ENCODE results near the gene ARHGAP22. TPM values are rescaled to one million over a fixed set of nuclear protein-coding genes. Genes with fewer than 3 reads are reported as not detected.
"Not testable (repeated sequence)": the region's sequence is repeated elsewhere in the genome, so short reads cannot be mapped to it uniquely, and the experiment has no call there.

The ARHGAP22 gene
- total RNA-seq, 1 donor from 2014 or later, result 5.1 TPM

- Mint-ChIP-seq H3K27me3 (no peaks in the 10 kb centered on the region), H3K4me1 (ENCODE audit: unreplicated experiment) (no peaks in the 10 kb centered on the region), H3K4me3 (no peak overlapping the region), H3K9me3 (no peaks in the 10 kb centered on the region), H3K36me3 (peaks cover 23% of the 10 kb centered on the region), H3K27ac (no peak overlapping the region)
- no peak for DNase-seq (ENCODE audit: extremely low spot score, unreplicated experiment)
- no peak for TF ChIP-seq CTCF (conservative IDR thresholded peaks at IDR 0.05)
Measured at GRCh38 chr10:48429309-48429708, 175.6 kb downstream of the ARHGAP22 start.

DNA sequence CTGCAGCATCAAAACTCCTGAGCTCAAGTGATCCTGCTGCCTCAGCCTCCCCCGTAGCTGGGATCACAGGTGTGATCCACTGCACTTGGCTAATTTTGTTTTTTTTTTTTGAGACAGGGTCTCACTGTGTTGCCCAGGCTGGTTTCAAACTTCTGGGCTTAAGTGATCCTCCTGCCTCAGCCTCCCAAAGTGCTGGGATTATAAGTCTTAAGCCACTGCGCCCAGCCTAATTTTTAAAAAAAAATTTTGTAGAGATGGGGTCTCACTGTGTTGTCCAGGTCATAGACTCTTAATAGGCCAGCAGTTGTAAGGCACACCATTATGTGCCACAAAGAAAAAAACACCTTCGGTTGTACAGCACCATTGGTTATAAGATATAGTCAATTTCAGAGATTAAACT lies 176.0 kb downstream of the ARHGAP22 start:
- H3K4me3 Mint-ChIP-seq, result no peak overlapping the region
- H3K4me1 Mint-ChIP-seq (ENCODE audit: unreplicated experiment), result no peaks in the 10 kb centered on the region
- no peak overlapping the region for H3K27ac Mint-ChIP-seq
- peaks cover 23% of the 10 kb centered on the region for H3K36me3 Mint-ChIP-seq
- H3K27me3 Mint-ChIP-seq, result no peaks in the 10 kb centered on the region
- TF ChIP-seq CTCF (conservative IDR thresholded peaks at IDR 0.05), result no peak
- DNase-seq (ENCODE audit: extremely low spot score, unreplicated experiment), result no peak
- H3K9me3 Mint-ChIP-seq, result no peaks in the 10 kb centered on the region

DNA sequence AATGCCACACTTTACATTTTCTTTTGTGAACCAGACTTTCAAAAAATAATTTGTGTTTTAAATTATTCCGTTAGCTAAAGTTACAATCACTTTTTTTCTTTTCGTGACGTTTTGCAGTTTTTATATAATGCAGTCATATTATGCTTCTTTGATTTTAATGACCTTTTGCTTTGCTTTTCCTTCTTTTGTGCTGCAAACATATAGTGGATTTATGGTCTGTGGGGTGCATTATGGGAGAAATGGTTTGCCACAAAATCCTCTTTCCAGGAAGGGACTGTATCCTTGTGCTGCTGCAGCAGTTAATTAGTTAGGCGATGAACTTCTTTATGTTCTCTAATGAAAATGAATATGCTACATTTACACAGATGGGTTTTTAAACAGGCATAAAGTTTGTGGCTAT lies 181.0 kb downstream of the ARHGAP22 start:
- no peaks in the 10 kb centered on the region for H3K9me3 Mint-ChIP-seq
- H3K4me1 Mint-ChIP-seq (ENCODE audit: unreplicated experiment), result no peaks in the 10 kb centered on the region
- DNase-seq (ENCODE audit: extremely low spot score, unreplicated experiment), result no peak
- no peaks in the 10 kb centered on the region for H3K27me3 Mint-ChIP-seq
- H3K36me3 Mint-ChIP-seq, result peaks cover 20% of the 10 kb centered on the region
- TF ChIP-seq CTCF (conservative IDR thresholded peaks at IDR 0.05), result no peak
- H3K27ac Mint-ChIP-seq, result no peak overlapping the region
- H3K4me3 Mint-ChIP-seq, result no peak overlapping the region

DNA sequence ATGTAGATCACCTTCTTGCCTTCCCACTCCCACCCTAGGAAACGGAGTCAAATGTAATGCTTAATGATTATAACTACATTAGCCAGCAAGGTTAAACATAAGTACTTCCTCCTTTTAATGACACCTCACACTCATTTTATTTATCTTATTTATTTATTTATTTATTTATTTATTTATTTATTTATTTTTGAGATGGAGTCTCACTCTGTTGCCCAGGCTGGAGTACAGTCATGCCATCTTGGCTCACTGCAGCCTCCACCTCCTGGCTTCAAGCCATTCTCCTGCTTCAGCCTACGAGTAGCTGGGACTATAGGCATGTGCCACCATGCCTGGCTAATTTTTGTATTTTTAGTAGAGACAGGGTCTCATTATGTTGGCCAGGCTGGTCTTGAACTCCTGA lies 183.0 kb downstream of the ARHGAP22 start:
- H3K9me3 Mint-ChIP-seq; H3K4me1 Mint-ChIP-seq (ENCODE audit: unreplicated experiment); DNase-seq (ENCODE audit: extremely low spot score, unreplicated experiment); H3K4me3 Mint-ChIP-seq; H3K27me3 Mint-ChIP-seq; H3K27ac Mint-ChIP-seq: not testable (repeated sequence)
- H3K36me3 Mint-ChIP-seq, result peaks cover 15% of the 10 kb centered on the region

- H3K27me3 Mint-ChIP-seq, result no peaks in the 10 kb centered on the region
- DNase-seq (ENCODE audit: extremely low spot score, unreplicated experiment), result no peak
- H3K9me3 Mint-ChIP-seq, result peaks cover 5% of the 10 kb centered on the region
- H3K4me3 Mint-ChIP-seq, result no peak overlapping the region
- H3K27ac Mint-ChIP-seq, result no peak overlapping the region
- peaks cover 12% of the 10 kb centered on the region for H3K4me1 Mint-ChIP-seq (ENCODE audit: unreplicated experiment)
- TF ChIP-seq CTCF (conservative IDR thresholded peaks at IDR 0.05), result no peak
- H3K36me3 Mint-ChIP-seq, result peaks cover 18% of the 10 kb centered on the region
Measured at GRCh38 chr10:48419714-48420113, 185.2 kb downstream of the ARHGAP22 start.

- no peak for DNase-seq (ENCODE audit: extremely low spot score, unreplicated experiment)
- Mint-ChIP-seq H3K9me3 (peaks cover 5% of the 10 kb centered on the region), H3K4me1 (ENCODE audit: unreplicated experiment) (peaks cover 12% of the 10 kb centered on the region), H3K4me3 (no peak overlapping the region), H3K27ac (no peak overlapping the region), H3K36me3 (peaks cover 25% of the 10 kb centered on the region), H3K27me3 (no peaks in the 10 kb centered on the region)
- TF ChIP-seq CTCF (conservative IDR thresholded peaks at IDR 0.05), result no peak
Measured at GRCh38 chr10:48418189-48418788, 186.6 kb downstream of the ARHGAP22 start.
